Astrocyte (in vitro differentiated cells and primary cell): ENCODE data around the gene SPRED3. TPM values are rescaled to one million over a fixed set of nuclear protein-coding genes. Genes with fewer than 3 reads are reported as not detected.

Experiments
- DNase-seq: peaks from one replicate; pipeline ENCODE4 v3.0.0-alpha.2; 2010; ENCODE audit warnings: low read depth
- FAIRE-seq: peaks from 2 replicates; lab custom pipeline; 2011; peaks lifted over from hg19 to GRCh38; lab: Jason Lieb, UNC
- H2AFZ ChIP-seq: 2 replicates; pipeline ENCODE4 v1.6.0; 2012; ENCODE audit warnings: low read depth, low read length, inconsistent platforms
- H3K27ac ChIP-seq: 2 replicates; pipeline ENCODE4 v1.5.1; 2011; ENCODE audit warnings: low read depth, low read length, inconsistent platforms
- H3K27me3 ChIP-seq: 2 replicates; pipeline ENCODE4 v1.6.0; 2011; ENCODE audit warnings: low read length, inconsistent platforms; ENCODE audit not compliant: insufficient read depth
- H3K36me3 ChIP-seq: 2 replicates; pipeline ENCODE4 v1.5.1; 2011; ENCODE audit warnings: low read length, inconsistent platforms; ENCODE audit not compliant: insufficient read depth
- H3K4me1 ChIP-seq: 2 replicates; pipeline ENCODE4 v1.5.1; 2011; ENCODE audit warnings: low read length, inconsistent platforms; ENCODE audit not compliant: insufficient read depth
- H3K4me2 ChIP-seq: 2 replicates; pipeline ENCODE4 v1.6.0; 2012; ENCODE audit warnings: low read length, inconsistent platforms
- H3K4me3 ChIP-seq: 2 replicates; pipeline ENCODE4 v1.5.1; 2011; ENCODE audit warnings: low read depth, mild to moderate bottlenecking, low read length, inconsistent platforms; ENCODE audit not compliant: insufficient read depth
- H3K79me2 ChIP-seq: 2 replicates; pipeline ENCODE4 v1.6.0; 2012; ENCODE audit warnings: mild to moderate bottlenecking, low read length, inconsistent platforms; ENCODE audit not compliant: insufficient read depth
- H3K9ac ChIP-seq: 2 replicates; pipeline ENCODE4 v1.6.0; 2012; ENCODE audit warnings: mild to moderate bottlenecking, low read length, inconsistent platforms
- H3K9me3 ChIP-seq: 2 replicates; pipeline ENCODE4 v1.5.1; 2012; ENCODE audit warnings: low read depth, mild to moderate bottlenecking, low read length, inconsistent platforms; ENCODE audit not compliant: insufficient read depth
- H4K20me1 ChIP-seq: 2 replicates; pipeline ENCODE4 v1.6.0; 2012; ENCODE audit warnings: low read length, inconsistent platforms; ENCODE audit not compliant: insufficient read depth
- H3K27ac Mint-ChIP-seq: one replicate; pipeline ENCODE4 v1.8.0; 2021; ENCODE audit warnings: mild to moderate bottlenecking, mixed read lengths; ENCODE audit not compliant: unreplicated experiment
- H3K27me3 Mint-ChIP-seq: one replicate; pipeline ENCODE4 v1.8.0; 2021; ENCODE audit warnings: low read depth, mixed read lengths; ENCODE audit not compliant: unreplicated experiment
- H3K36me3 Mint-ChIP-seq: one replicate; pipeline ENCODE4 v1.8.0; 2021; ENCODE audit warnings: low read depth, mixed read lengths; ENCODE audit not compliant: unreplicated experiment
- H3K4me1 Mint-ChIP-seq: one replicate; pipeline ENCODE4 v1.8.0; 2021; ENCODE audit warnings: low read depth, mixed read lengths; ENCODE audit not compliant: unreplicated experiment
- H3K4me3 Mint-ChIP-seq: one replicate; pipeline ENCODE4 v1.8.0; 2021; ENCODE audit warnings: mild to moderate bottlenecking, moderate library complexity, mixed read lengths; ENCODE audit not compliant: unreplicated experiment
- H3K9me3 Mint-ChIP-seq: one replicate; pipeline ENCODE4 v1.8.0; 2021; ENCODE audit warnings: mild to moderate bottlenecking, mixed read lengths; ENCODE audit not compliant: unreplicated experiment
- CTCF ChIP-seq: IDR thresholded peaks from 2 replicates; pipeline ENCODE4 v1.5.1; 2011; ENCODE audit warnings: low read depth, mild to moderate bottlenecking, inconsistent platforms, low read length, moderate library complexity; ENCODE audit not compliant: insufficient read depth
- EZH2 ChIP-seq: IDR thresholded peaks from 2 replicates; pipeline ENCODE4 v1.6.1; 2012; ENCODE audit warnings: mild to moderate bottlenecking, low read length, inconsistent platforms; ENCODE audit not compliant: insufficient read depth
- total RNA-seq: library from RNA; stranded (reverse); gene quantifications from 2 replicates; pipeline ENCODE4 v1.2.1, GENCODE V29; 2021

Gene SPRED3
- total RNA-seq, 1 donor from 2014 or later, result 19.0 TPM

GRCh38 chr19:38373907-38374331 lies 14.6 kb upstream of the SPRED3 start:
- peaks cover 2% of the 10 kb centered on the region for H3K9me3 Mint-ChIP-seq
- Histone ChIP-seq H3K9ac (peak overlapping the region; percentile 98), H3K4me3 (peak overlapping the region; percentile 82), H3K36me3 (peaks cover 7% of the 10 kb centered on the region), H4K20me1 (peaks cover 35% of the 10 kb centered on the region), H2AFZ (peak overlapping the region; percentile 87), H3K4me2 (peak overlapping the region; percentile 96), H3K27me3 (peaks cover 3% of the 10 kb centered on the region), H3K4me1 (peaks cover 13% of the 10 kb centered on the region), H3K9me3 (no peaks in the 10 kb centered on the region), H3K79me2 (peaks cover 37% of the 10 kb centered on the region), H3K27ac (peak overlapping the region; percentile 47)
- H3K36me3 Mint-ChIP-seq, result peaks cover 4% of the 10 kb centered on the region
- DNase-seq, result no peak
- peak overlapping the region; percentile 89 for H3K27ac Mint-ChIP-seq
- peaks cover 8% of the 10 kb centered on the region for H3K4me1 Mint-ChIP-seq
- TF ChIP-seq EZH2 (no peak), CTCF (no peak)
- H3K27me3 Mint-ChIP-seq, result peaks cover 18% of the 10 kb centered on the region
- H3K4me3 Mint-ChIP-seq, result peak overlapping the region; percentile 100
- no peak for FAIRE-seq

- H2AFZ ChIP-seq, result peak within 1 kb of the TSS; percentile 92
- no peak for FAIRE-seq
- Mint-ChIP-seq H3K4me1 (peaks cover 8% of the 10 kb centered on the region), H3K4me3 (peak within 1 kb of the TSS; percentile 100), H3K36me3 (peaks cover 4% of the 10 kb centered on the region), H3K9me3 (peaks cover 2% of the 10 kb centered on the region), H3K27ac (peak within 1 kb of the TSS; percentile 99), H3K27me3 (peaks cover 18% of the 10 kb centered on the region)
- peaks cover 2% of the 10 kb centered on the region for H3K27me3 ChIP-seq
- H3K4me2 ChIP-seq, result peak within 1 kb of the TSS; percentile 96
- no peaks in the 10 kb centered on the region for H3K9me3 ChIP-seq
- no peak for TF ChIP-seq CTCF
- TF ChIP-seq EZH2, result no peak
- DNase-seq, result peak; percentile 94
- peaks cover 13% of the 10 kb centered on the region for H3K4me1 ChIP-seq
- peak within 1 kb of the TSS; percentile 92 for H3K27ac ChIP-seq
- peaks cover 43% of the 10 kb centered on the region for H3K79me2 ChIP-seq
- H3K9ac ChIP-seq, result peak within 1 kb of the TSS; percentile 98
- H4K20me1 ChIP-seq, result peaks cover 41% of the 10 kb centered on the region
- peak within 1 kb of the TSS; percentile 82 for H3K4me3 ChIP-seq
- peaks cover 7% of the 10 kb centered on the region for H3K36me3 ChIP-seq
Observed at GRCh38 chr19:38374332-38375097, 14.0 kb upstream of the SPRED3 start, which contains the start of gene PSMD8. Gene PSMD8, plus strand, starts transcription at chr19:38374571. Its CDS starts 31 bp downstream, at chr19:38374602.
